ENCODE results near the gene KCNE3.

GRCh38 chr11:74417379-74417804 lies 50.0 kb downstream of the KCNE3 start:
- no peak for TF ChIP-seq CTCF (IDR thresholded peaks at IDR 0.05; ENCODE audit: insufficient read depth, low read length)
- TF ChIP-seq POLR2AphosphoS5 (IDR thresholded peaks at IDR 0.05; ENCODE audit: low read depth), result no peak
- no peak for TF ChIP-seq GABPA (IDR thresholded peaks at IDR 0.05; ENCODE audit: low read depth)
- no peak for TF ChIP-seq REST (IDR thresholded peaks at IDR 0.05; ENCODE audit: insufficient replicate concordance, low read depth)
